Ishikawa (cell line): Measurements from ENCODE around the gene GATB.

ENCODE experiments used
- CEBPB ChIP-seq: IDR thresholded peaks from 2 replicates; pipeline ENCODE4 v1.6.1; 2012
- EP300 ChIP-seq: IDR thresholded peaks from 2 replicates; pipeline ENCODE4 v1.6.1; 2012; ENCODE audit warnings: borderline replicate concordance
- FOXM1 ChIP-seq: IDR thresholded peaks from 2 replicates; pipeline ENCODE4 v1.6.1; 2012; ENCODE audit warnings: low read depth, borderline replicate concordance
- TAF1 ChIP-seq: IDR thresholded peaks from 2 replicates; pipeline ENCODE4 v1.6.1; 2012; ENCODE audit warnings: low read depth, mild to moderate bottlenecking
- TCF12 ChIP-seq: IDR thresholded peaks from 2 replicates; pipeline ENCODE4 v1.6.1; 2012; ENCODE audit warnings: low read depth
- TEAD4 ChIP-seq: IDR thresholded peaks from 2 replicates; pipeline ENCODE4 v1.6.1; 2012
- ZBTB7A ChIP-seq: IDR thresholded peaks from 2 replicates; pipeline ENCODE4 v1.6.1; 2012; ENCODE audit warnings: low read depth
- TF ChIP-seq, protein P1 (sequence below): IDR thresholded peaks from 2 replicates; pipeline ENCODE4 v1.6.1; 2012
- TF ChIP-seq, protein P2 (sequence below): IDR thresholded peaks from 2 replicates; pipeline ENCODE4 v1.6.1; 2012; ENCODE audit warnings: low read depth, mild to moderate bottlenecking

DNA sequence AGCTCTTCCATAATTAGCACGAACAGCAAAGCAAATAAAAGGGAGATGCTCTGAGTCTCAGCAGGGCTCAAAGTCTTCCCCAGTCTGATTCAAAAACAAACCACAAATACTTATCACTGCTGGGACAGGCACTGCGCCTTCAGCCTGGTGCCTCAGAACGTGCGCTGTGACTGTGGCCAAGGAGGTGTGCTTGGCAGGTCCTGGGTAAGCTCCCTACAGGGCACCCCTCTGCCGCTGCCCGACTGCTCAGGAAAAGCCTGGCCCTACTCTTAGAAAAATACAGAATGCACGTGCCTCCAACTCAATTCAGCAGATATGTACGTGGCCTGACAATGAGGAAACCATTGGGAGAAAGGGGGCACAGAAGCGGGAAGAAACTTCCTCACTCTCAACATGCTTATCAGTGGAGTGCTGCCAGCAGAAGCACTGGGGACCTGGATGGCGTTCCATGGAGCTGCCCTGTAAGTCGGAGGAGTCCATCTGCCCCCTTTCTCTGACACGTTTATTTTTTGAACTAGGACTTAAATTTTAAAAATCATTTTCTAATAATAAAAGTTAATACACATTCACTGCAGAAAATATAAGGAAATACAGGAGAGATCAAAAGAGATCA is 86.8 kb downstream of the GATB start:
- TF ChIP-seq TAF1 (no peak), ZBTB7A (no peak), EP300 (no peak), TCF12 (no peak), CEBPB (no peak), TEAD4 (no peak), FOXM1 (no peak)
- TF ChIP-seq, protein P1, sequence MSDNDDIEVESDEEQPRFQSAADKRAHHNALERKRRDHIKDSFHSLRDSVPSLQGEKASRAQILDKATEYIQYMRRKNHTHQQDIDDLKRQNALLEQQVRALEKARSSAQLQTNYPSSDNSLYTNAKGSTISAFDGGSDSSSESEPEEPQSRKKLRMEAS, result no peak
- TF ChIP-seq, protein P2, sequence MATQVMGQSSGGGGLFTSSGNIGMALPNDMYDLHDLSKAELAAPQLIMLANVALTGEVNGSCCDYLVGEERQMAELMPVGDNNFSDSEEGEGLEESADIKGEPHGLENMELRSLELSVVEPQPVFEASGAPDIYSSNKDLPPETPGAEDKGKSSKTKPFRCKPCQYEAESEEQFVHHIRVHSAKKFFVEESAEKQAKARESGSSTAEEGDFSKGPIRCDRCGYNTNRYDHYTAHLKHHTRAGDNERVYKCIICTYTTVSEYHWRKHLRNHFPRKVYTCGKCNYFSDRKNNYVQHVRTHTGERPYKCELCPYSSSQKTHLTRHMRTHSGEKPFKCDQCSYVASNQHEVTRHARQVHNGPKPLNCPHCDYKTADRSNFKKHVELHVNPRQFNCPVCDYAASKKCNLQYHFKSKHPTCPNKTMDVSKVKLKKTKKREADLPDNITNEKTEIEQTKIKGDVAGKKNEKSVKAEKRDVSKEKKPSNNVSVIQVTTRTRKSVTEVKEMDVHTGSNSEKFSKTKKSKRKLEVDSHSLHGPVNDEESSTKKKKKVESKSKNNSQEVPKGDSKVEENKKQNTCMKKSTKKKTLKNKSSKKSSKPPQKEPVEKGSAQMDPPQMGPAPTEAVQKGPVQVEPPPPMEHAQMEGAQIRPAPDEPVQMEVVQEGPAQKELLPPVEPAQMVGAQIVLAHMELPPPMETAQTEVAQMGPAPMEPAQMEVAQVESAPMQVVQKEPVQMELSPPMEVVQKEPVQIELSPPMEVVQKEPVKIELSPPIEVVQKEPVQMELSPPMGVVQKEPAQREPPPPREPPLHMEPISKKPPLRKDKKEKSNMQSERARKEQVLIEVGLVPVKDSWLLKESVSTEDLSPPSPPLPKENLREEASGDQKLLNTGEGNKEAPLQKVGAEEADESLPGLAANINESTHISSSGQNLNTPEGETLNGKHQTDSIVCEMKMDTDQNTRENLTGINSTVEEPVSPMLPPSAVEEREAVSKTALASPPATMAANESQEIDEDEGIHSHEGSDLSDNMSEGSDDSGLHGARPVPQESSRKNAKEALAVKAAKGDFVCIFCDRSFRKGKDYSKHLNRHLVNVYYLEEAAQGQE, result no peak
